Lung (tissue), 12 donors: ENCODE measurements around the gene DOCK6. TPM values are rescaled to one million over a fixed set of nuclear protein-coding genes. Genes with fewer than 3 reads are reported as not detected.

ENCODE experiments used
- ATAC-seq: fragments of 200-7000 bp; cut with Tn5 transposase; one replicate; pipeline ENCODE4 v1.9.1; 2020; ENCODE audit warnings: moderate number of reproducible peaks; ENCODE audit not compliant: insufficient read depth, low FRiP score
- DNase-seq, 3 donors: peaks; one replicate each; pipeline ENCODE4 v3.0.0-alpha.2; 2013 to 2017
- H3K27ac ChIP-seq, 2 donors: one replicate each; pipeline ENCODE4 v1.5.1; 2013; ENCODE audit warnings: mild to moderate bottlenecking in 2 of 2, moderate library complexity in 2 of 2, control low read depth in 1 of 2, inconsistent platforms in 1 of 2, low read depth in 1 of 2, low read length in 1 of 2
- H3K27me3 ChIP-seq, 3 donors: one replicate each; pipeline ENCODE4 v1.5.1; 2013; ENCODE audit warnings: low read length in 2 of 3; ENCODE audit not compliant: control insufficient read depth in 3 of 3, insufficient read depth in 3 of 3
- H3K36me3 ChIP-seq, 4 donors: one replicate each; pipeline ENCODE4 v1.5.1; 2013; ENCODE audit warnings: low read length in 4 of 4, mild to moderate bottlenecking in 1 of 4, moderate library complexity in 1 of 4; ENCODE audit not compliant: control insufficient read depth in 4 of 4, insufficient read depth in 4 of 4
- H3K4me1 ChIP-seq, 5 donors: one replicate each; pipeline ENCODE4 v1.5.1; 2013; ENCODE audit warnings: low read length in 5 of 5, mild to moderate bottlenecking in 2 of 5, moderate library complexity in 1 of 5; ENCODE audit not compliant: control insufficient read depth in 5 of 5, insufficient read depth in 5 of 5
- H3K4me3 ChIP-seq: one replicate; pipeline ENCODE4 v1.5.1; 2013; ENCODE audit warnings: mild to moderate bottlenecking, control low read depth, moderate library complexity
- H3K9ac ChIP-seq, 2 donors: one replicate each; pipeline ENCODE4 v1.5.1; 2013; ENCODE audit warnings: low read length in 2 of 2, control low read depth in 1 of 2; ENCODE audit not compliant: insufficient read depth in 1 of 2
- H3K9me3 ChIP-seq, 4 donors: one replicate each; pipeline ENCODE4 v1.5.1; 2013; ENCODE audit warnings: low read length in 3 of 4, mild to moderate bottlenecking in 1 of 4, moderate library complexity in 1 of 4; ENCODE audit not compliant: control insufficient read depth in 4 of 4, insufficient read depth in 3 of 4
- WGBS, 2 donors: extraction: QIAGEN DNeasy Blood & Tissue Kit; methylation state at CpG; one replicate each; pipeline ENCODE4 v1.1.7; 2013; 5-methylcytosine and 5-hydroxymethylcytosine counted together
- polyA plus RNA-seq, 2 donors: library from polyadenylated mRNA; stranded (reverse); fragments of 200-250 nt; gene quantifications; one replicate each; pipeline ENCODE4 v1.2.1, GENCODE V29; 2013
- total RNA-seq, 2 donors: library from RNA; depleted of rRNA in 1 of 2; stranded (reverse); fragments of >200 nt in 1 of 2; gene quantifications; one replicate each; pipeline ENCODE4 v1.2.1, GENCODE V29; 2014 to 2021
- TF ChIP-seq, protein P1 (sequence below): IDR thresholded peaks from 2 replicates; pipeline ENCODE4 v1.5.1; 2012; ENCODE audit warnings: mild to moderate bottlenecking; ENCODE audit errors: control extremely low read depth, extremely low read depth
- donor health status: control.
- donor health status: control.
- donor health status: Bipolar disorder and iron deficiency.
- donor health status: healthy.
- donor health status: DM: yes; HTN: yes; CAD: no.

DOCK6 gene
- total and polyA plus RNA-seq, 4 donors, result 38.6 to 129 (median 73.7) TPM

DNA sequence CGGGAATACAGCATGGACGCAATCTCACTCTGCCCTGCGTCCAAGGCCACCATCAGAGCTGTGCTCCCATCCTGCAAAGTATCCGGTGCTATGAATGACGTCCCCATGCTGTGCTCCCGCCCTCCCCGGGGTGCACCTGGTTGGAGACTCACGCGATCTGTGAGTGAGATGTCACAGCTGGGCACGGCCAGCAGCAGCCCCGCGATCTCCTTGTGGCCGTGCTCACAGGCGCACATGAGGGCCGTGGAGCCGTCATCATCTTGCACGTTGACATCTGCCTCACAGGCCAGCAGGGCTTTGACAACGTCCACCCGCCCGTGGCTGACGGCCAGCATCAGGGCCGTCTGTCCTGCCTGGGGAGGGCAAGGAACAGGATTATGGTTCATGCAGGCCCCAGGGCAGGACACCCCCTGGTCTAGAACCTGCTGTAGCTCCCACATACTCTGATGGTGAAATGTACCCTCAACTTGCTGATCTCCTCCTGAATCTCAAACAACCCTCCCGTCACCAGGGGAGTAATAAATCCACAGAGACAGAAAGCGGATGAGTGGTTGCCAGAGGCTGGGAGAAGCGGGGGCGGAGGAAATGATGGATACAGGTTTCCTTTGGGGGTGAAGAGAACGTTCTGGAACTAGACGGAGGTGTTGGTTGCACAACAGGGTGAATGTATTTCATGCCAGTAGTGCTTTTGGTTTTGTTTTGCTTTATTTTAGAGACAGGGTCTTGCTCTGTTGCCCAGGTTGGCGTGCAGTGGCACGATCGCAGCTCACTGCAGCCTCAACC, 92.2 kb downstream of the DOCK6 start:
- no peak for DNase-seq

GRCh38 chr19:11168568-11168967, 93.8 kb downstream of the DOCK6 start:
- Histone ChIP-seq H3K27me3 (no peaks in the 10 kb centered on the region), H3K9me3 (no peaks in the 10 kb centered on the region), H3K4me3 (no peak overlapping the region), H3K27ac (peak overlapping the region in 1 of 2 donors; percentile 22), H3K4me1 (peaks cover 4 to 28% (median 8%) of the 10 kb centered on the region in 5 donors), H3K36me3 (peaks cover 9 to 66% (median 51%) of the 10 kb centered on the region in 4 donors), H3K9ac (no peak overlapping the region)
- ATAC-seq (no peak), DNase-seq (no peak)
- TF ChIP-seq, protein P1, sequence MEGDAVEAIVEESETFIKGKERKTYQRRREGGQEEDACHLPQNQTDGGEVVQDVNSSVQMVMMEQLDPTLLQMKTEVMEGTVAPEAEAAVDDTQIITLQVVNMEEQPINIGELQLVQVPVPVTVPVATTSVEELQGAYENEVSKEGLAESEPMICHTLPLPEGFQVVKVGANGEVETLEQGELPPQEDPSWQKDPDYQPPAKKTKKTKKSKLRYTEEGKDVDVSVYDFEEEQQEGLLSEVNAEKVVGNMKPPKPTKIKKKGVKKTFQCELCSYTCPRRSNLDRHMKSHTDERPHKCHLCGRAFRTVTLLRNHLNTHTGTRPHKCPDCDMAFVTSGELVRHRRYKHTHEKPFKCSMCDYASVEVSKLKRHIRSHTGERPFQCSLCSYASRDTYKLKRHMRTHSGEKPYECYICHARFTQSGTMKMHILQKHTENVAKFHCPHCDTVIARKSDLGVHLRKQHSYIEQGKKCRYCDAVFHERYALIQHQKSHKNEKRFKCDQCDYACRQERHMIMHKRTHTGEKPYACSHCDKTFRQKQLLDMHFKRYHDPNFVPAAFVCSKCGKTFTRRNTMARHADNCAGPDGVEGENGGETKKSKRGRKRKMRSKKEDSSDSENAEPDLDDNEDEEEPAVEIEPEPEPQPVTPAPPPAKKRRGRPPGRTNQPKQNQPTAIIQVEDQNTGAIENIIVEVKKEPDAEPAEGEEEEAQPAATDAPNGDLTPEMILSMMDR, result no peak
- WGBS, 2 donors, result 90 to 97% methylated on average over 7 of the region's 7 CpGs

More for the DNA sequence above, 92.2 kb downstream of the DOCK6 start:
- H3K9me3 ChIP-seq, result no peaks in the 10 kb centered on the region
- H3K4me3 ChIP-seq, result no peak overlapping the region
- 83 to 91% methylated on average over 31 of the region's 31 CpGs for WGBS, 2 donors
- H3K27me3 ChIP-seq, result no peaks in the 10 kb centered on the region
- no peak for ATAC-seq
- H3K9ac ChIP-seq, result no peak overlapping the region
- H3K4me1 ChIP-seq, result peaks cover 0 to 16% (median 8%) of the 10 kb centered on the region in 5 donors
- TF ChIP-seq, protein P1, result no peak
- H3K36me3 ChIP-seq, result peaks cover 13 to 67% (median 59%) of the 10 kb centered on the region in 4 donors
- H3K27ac ChIP-seq, result no peak overlapping the region

DNA sequence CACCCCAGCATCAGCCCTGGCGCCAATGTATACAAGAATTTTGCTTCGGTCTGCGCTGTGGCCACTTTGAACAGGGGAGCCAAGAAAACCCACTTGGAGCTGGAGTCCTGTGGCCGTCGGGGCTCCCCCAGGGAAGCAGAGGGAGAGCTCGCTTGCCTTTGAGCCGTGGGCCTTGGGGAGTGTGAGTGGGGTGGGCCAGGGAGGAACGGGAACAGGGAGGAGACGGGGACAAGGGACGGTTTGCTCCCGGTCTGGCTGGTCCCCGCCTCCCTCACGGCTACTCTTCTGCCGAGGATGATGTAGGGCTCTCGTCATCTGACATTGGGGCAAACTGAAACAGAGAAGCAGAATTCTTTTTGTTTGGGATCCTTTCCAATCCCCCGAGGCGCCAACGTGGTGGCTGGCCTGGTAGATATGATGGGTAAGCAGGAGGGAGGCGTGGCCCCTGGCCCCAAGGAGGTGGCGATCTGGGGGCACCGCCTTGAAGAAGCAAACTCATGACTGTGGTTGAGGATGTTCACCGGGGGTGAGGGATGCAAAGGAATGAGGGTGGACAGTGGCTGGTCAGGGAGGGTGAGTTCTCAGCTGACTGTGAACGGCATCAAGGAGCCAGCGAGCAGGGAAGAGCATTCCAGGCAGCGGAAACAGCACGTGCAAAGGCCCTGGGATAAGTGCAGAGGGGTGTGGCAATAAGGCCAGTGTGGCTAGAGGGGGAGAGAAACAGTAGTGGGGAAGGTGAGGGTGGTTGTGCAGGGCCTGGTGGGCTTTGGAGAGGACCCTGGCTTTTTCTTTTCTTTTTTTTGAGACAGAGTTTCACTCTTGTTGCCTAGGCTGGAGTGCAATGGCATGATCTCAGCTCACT, 95.8 kb downstream of the DOCK6 start:
- Histone ChIP-seq H3K27ac (peak overlapping the region; percentile 35 to 54), H3K9ac (peak overlapping the region in 1 of 2 donors; percentile 55), H3K4me3 (no peak overlapping the region), H3K27me3 (no peaks in the 10 kb centered on the region), H3K36me3 (peaks cover 9 to 54% (median 40%) of the 10 kb centered on the region in 4 donors), H3K4me1 (peaks cover 4 to 28% (median 8%) of the 10 kb centered on the region in 5 donors), H3K9me3 (no peaks in the 10 kb centered on the region)
- ATAC-seq, result no peak
- peak in 2 of 3 donors; percentile 42 to 54 for DNase-seq
- TF ChIP-seq, protein P1, result no peak
- 83 to 84% methylated on average over 26 of the region's 26 CpGs for WGBS, 2 donors
